HUES64 (cell line): ENCODE results near the gene HMCN1.

Source experiments
- H3K27ac ChIP-seq: 2 replicates; pipeline ENCODE4 v1.7.0; 2013; ENCODE audit warnings: low read depth, low read length, inconsistent platforms
- H3K27me3 ChIP-seq: 2 replicates; pipeline ENCODE4 v1.6.1; 2013; ENCODE audit warnings: mild to moderate bottlenecking, low read length; ENCODE audit not compliant: insufficient read depth
- H3K36me3 ChIP-seq: 2 replicates; pipeline ENCODE4 v1.6.1; 2013; ENCODE audit warnings: mild to moderate bottlenecking, low read length; ENCODE audit not compliant: insufficient read depth
- H3K4me1 ChIP-seq: 2 replicates; pipeline ENCODE4 v1.6.1; 2013; ENCODE audit warnings: mild to moderate bottlenecking, low read length, moderate library complexity; ENCODE audit not compliant: insufficient read depth
- H3K4me3 ChIP-seq: 2 replicates; pipeline ENCODE4 v1.5.1; 2013; ENCODE audit warnings: mild to moderate bottlenecking, low read length, moderate library complexity
- H3K9ac ChIP-seq: 2 replicates; pipeline ENCODE4 v1.6.1; 2013; ENCODE audit warnings: mild to moderate bottlenecking, low read depth, low read length
- H3K9me3 ChIP-seq: 2 replicates; pipeline ENCODE4 v1.6.1; 2013; ENCODE audit warnings: low read depth, low read length; ENCODE audit not compliant: insufficient read depth
- WGBS: fragments of 150-250, 120-280 bp; methylation state at CpG from one replicate; pipeline ENCODE4 v1.1.7; 2013; ENCODE audit warnings: missing lambda C conversion rate; 5-methylcytosine and 5-hydroxymethylcytosine counted together

The HMCN1 gene

GRCh38 chr1:185907246-185907645, 173.1 kb downstream of the HMCN1 start:
- no peak overlapping the region for H3K9ac ChIP-seq
- H3K27ac ChIP-seq, result no peak overlapping the region
- no peaks in the 10 kb centered on the region; the same call in 1 of the 2 replicates for H3K36me3 ChIP-seq
- no peak overlapping the region for H3K4me3 ChIP-seq
- no peaks in the 10 kb centered on the region for H3K27me3 ChIP-seq
- H3K4me1 ChIP-seq, result peaks cover 41% of the 10 kb centered on the region
- 87% methylated on average over 2 of the region's 2 CpGs for WGBS
- H3K9me3 ChIP-seq, result no peaks in the 10 kb centered on the region

- 38% methylated on average over 3 of the region's 4 CpGs for WGBS
- H3K27ac ChIP-seq, result peak overlapping the region; percentile 78
- H3K27me3 ChIP-seq, result no peaks in the 10 kb centered on the region
- peak overlapping the region; percentile 13; the same call in 1 of the 2 replicates for H3K9ac ChIP-seq
- no peaks in the 10 kb centered on the region; the same call in 1 of the 2 replicates for H3K36me3 ChIP-seq
- H3K4me1 ChIP-seq, result peaks cover 51% of the 10 kb centered on the region
- 0 out of 2 replicates have a peak overlapping the region, but pooled peaks have one; percentile 17 for H3K4me3 ChIP-seq
- no peaks in the 10 kb centered on the region for H3K9me3 ChIP-seq
These were observed 177.8 kb downstream of the HMCN1 start for GRCh38 chr1:185911978-185912377.

GRCh38 chr1:185912504-185912903, 178.3 kb downstream of the HMCN1 start:
- Histone ChIP-seq H3K4me3 (peak overlapping the region; percentile 17; the same call in 1 of the 2 replicates), H3K9me3 (no peaks in the 10 kb centered on the region), H3K9ac (peak overlapping the region; percentile 13; the same call in 1 of the 2 replicates), H3K27me3 (no peaks in the 10 kb centered on the region), H3K27ac (peak overlapping the region; percentile 78), H3K36me3 (no peaks in the 10 kb centered on the region; the same call in 1 of the 2 replicates), H3K4me1 (peaks cover 52% of the 10 kb centered on the region)
- 2% methylated on average over 2 of the region's 2 CpGs for WGBS

GRCh38 chr1:185914089-185914488, 179.9 kb downstream of the HMCN1 start:
- Histone ChIP-seq H3K9me3 (no peaks in the 10 kb centered on the region), H3K4me3 (no peak overlapping the region), H3K27me3 (no peaks in the 10 kb centered on the region), H3K4me1 (peaks cover 53% of the 10 kb centered on the region), H3K36me3 (no peaks in the 10 kb centered on the region; the same call in 1 of the 2 replicates), H3K9ac (no peak overlapping the region), H3K27ac (no peak overlapping the region)
- WGBS, result 87% methylated on average over 1 of the region's 1 CpG

- Histone ChIP-seq H3K27ac (no peak overlapping the region), H3K9me3 (no peaks in the 10 kb centered on the region), H3K27me3 (no peaks in the 10 kb centered on the region), H3K4me3 (no peak overlapping the region), H3K9ac (no peak overlapping the region), H3K36me3 (no peaks in the 10 kb centered on the region), H3K4me1 (peaks cover 31% of the 10 kb centered on the region)
These were observed 182.7 kb downstream of the HMCN1 start for GRCh38 chr1:185916861-185917260.

- no peaks in the 10 kb centered on the region for H3K9me3 ChIP-seq
- H3K27ac ChIP-seq, result no peak overlapping the region
- peaks cover 23% of the 10 kb centered on the region for H3K4me1 ChIP-seq
- H3K27me3 ChIP-seq, result no peaks in the 10 kb centered on the region
- no peak overlapping the region for H3K4me3 ChIP-seq
- WGBS, result 93% methylated on average over 3 of the region's 3 CpGs
- no peak overlapping the region for H3K9ac ChIP-seq
- no peaks in the 10 kb centered on the region for H3K36me3 ChIP-seq
These were observed 183.5 kb downstream of the HMCN1 start for GRCh38 chr1:185917646-185918045.

- H3K4me3 ChIP-seq, result no peak overlapping the region
- H3K4me1 ChIP-seq, result 0 out of 2 replicates have a peak, but pooled peaks cover 4% of the 10 kb centered on the region
- no peaks in the 10 kb centered on the region for H3K9me3 ChIP-seq
- 100% methylated on average over 1 of the region's 3 CpGs for WGBS
- H3K9ac ChIP-seq, result no peak overlapping the region
- no peak overlapping the region for H3K27ac ChIP-seq
- no peaks in the 10 kb centered on the region for H3K36me3 ChIP-seq
- H3K27me3 ChIP-seq, result no peaks in the 10 kb centered on the region
These were observed 186.4 kb downstream of the HMCN1 start for GRCh38 chr1:185920602-185921001.

GRCh38 chr1:185921636-185922035, 187.4 kb downstream of the HMCN1 start:
- Histone ChIP-seq H3K27me3 (no peaks in the 10 kb centered on the region), H3K27ac (no peak overlapping the region), H3K9me3 (no peaks in the 10 kb centered on the region), H3K36me3 (no peaks in the 10 kb centered on the region), H3K4me3 (no peak overlapping the region), H3K9ac (no peak overlapping the region), H3K4me1 (peaks cover 8% of the 10 kb centered on the region; the same call in 1 of the 2 replicates)
- 95% methylated on average over 1 of the region's 1 CpG for WGBS

GRCh38 chr1:185926588-185926987, 192.4 kb downstream of the HMCN1 start:
- WGBS, result 66% methylated on average over 3 of the region's 3 CpGs
- Histone ChIP-seq H3K36me3 (no peaks in the 10 kb centered on the region), H3K4me3 (no peak overlapping the region)

GRCh38 chr1:185929776-185930175, 195.6 kb downstream of the HMCN1 start:
- Histone ChIP-seq H3K9me3 (no peaks in the 10 kb centered on the region), H3K4me3 (no peak overlapping the region), H3K4me1 (peaks cover 6% of the 10 kb centered on the region; the same call in 1 of the 2 replicates), H3K9ac (no peak overlapping the region), H3K27me3 (no peaks in the 10 kb centered on the region), H3K36me3 (no peaks in the 10 kb centered on the region), H3K27ac (no peak overlapping the region)
- WGBS, result 100% methylated on average over 1 of the region's 1 CpG

More at GRCh38 chr1:185926588-185926987, 192.4 kb downstream of the HMCN1 start:
- no peaks in the 10 kb centered on the region for H3K9me3 ChIP-seq
- H3K9ac ChIP-seq, result no peak overlapping the region
- no peak overlapping the region for H3K27ac ChIP-seq
- no peaks in the 10 kb centered on the region for H3K27me3 ChIP-seq
- H3K4me1 ChIP-seq, result peaks cover 6% of the 10 kb centered on the region; the same call in 1 of the 2 replicates

- Histone ChIP-seq H3K27ac (no peak overlapping the region), H3K4me3 (no peak overlapping the region), H3K4me1 (peaks cover 4% of the 10 kb centered on the region; the same call in 1 of the 2 replicates), H3K36me3 (no peaks in the 10 kb centered on the region), H3K9ac (no peak overlapping the region), H3K9me3 (no peaks in the 10 kb centered on the region), H3K27me3 (no peaks in the 10 kb centered on the region)
- WGBS, result 97% methylated on average over 2 of the region's 2 CpGs
These were observed 197.2 kb downstream of the HMCN1 start for GRCh38 chr1:185931438-185931837.

- H3K4me3 ChIP-seq, result no peak overlapping the region
- no peaks in the 10 kb centered on the region for H3K27me3 ChIP-seq
- no peaks in the 10 kb centered on the region for H3K4me1 ChIP-seq
- 0 out of 2 replicates have a peak, but pooled peaks cover 4% of the 10 kb centered on the region for H3K9me3 ChIP-seq
- H3K36me3 ChIP-seq, result no peaks in the 10 kb centered on the region
- 96% methylated on average over 4 of the region's 4 CpGs for WGBS
- H3K27ac ChIP-seq, result no peak overlapping the region
- H3K9ac ChIP-seq, result no peak overlapping the region
These were observed 199.4 kb downstream of the HMCN1 start for GRCh38 chr1:185933580-185933979.
